Fibroblast of lung (primary cell): ENCODE measurements around the gene SESN1. TPM values are rescaled to one million over a fixed set of nuclear protein-coding genes. Genes with fewer than 3 reads are reported as not detected.

Experiments
- DNase-seq, 2 donors: peaks; one replicate each; pipeline versions ENCODE4 v3.0.0 to v3.0.0-alpha.2; 2010; ENCODE audit warnings: low read depth in 2 of 2
- H2AFZ ChIP-seq: 2 replicates; pipeline ENCODE4 v1.5.1; 2012; ENCODE audit warnings: low read length, control low read depth, inconsistent platforms
- H3K27ac ChIP-seq: 2 replicates; pipeline ENCODE4 v1.5.1; 2011; ENCODE audit warnings: low read length, control low read depth; ENCODE audit not compliant: insufficient read depth
- H3K27me3 ChIP-seq: 2 replicates; pipeline ENCODE4 v1.5.1; 2011; ENCODE audit warnings: mild to moderate bottlenecking, low read length; ENCODE audit not compliant: control insufficient read depth, insufficient read depth
- H3K36me3 ChIP-seq: 2 replicates; pipeline ENCODE4 v1.5.1; 2011; ENCODE audit warnings: low read length; ENCODE audit not compliant: control insufficient read depth, insufficient read depth
- H3K4me1 ChIP-seq: 2 replicates; pipeline ENCODE4 v1.5.1; 2011; ENCODE audit warnings: low read length; ENCODE audit not compliant: control insufficient read depth, insufficient read depth; ENCODE audit errors: extremely low read depth
- H3K4me2 ChIP-seq: 2 replicates; pipeline ENCODE4 v1.5.1; 2011; ENCODE audit warnings: low read length, control low read depth; ENCODE audit not compliant: insufficient read depth; ENCODE audit errors: extremely low read depth
- H3K4me3 ChIP-seq, 4 experiments: fragments of 200-600 bp in 1 of 4; sonication (generic) in 1 of 4; replicated peaks in 1 of 4; 2 replicates each; pipeline ENCODE4 v1.5.1; 2011 to 2016; ENCODE audit warnings: low read length in 4 of 4, low read depth in 3 of 4, mild to moderate bottlenecking in 3 of 4, control low read depth in 2 of 4, inconsistent platforms in 1 of 4, mixed read lengths in 1 of 4; ENCODE audit not compliant: insufficient read depth in 1 of 4; ENCODE audit errors: control extremely low read depth in 1 of 4
- H3K79me2 ChIP-seq: 2 replicates; pipeline ENCODE4 v1.5.1; 2012; ENCODE audit warnings: mild to moderate bottlenecking, low read length, inconsistent platforms; ENCODE audit not compliant: control insufficient read depth, insufficient read depth
- H3K9ac ChIP-seq: 2 replicates; pipeline ENCODE4 v1.5.1; 2011; ENCODE audit warnings: mild to moderate bottlenecking, low read length, control low read depth; ENCODE audit not compliant: insufficient read depth
- H3K9me3 ChIP-seq: 2 replicates; pipeline ENCODE4 v1.5.1; 2012; ENCODE audit warnings: low read depth, low read length; ENCODE audit not compliant: control insufficient read depth, insufficient read depth
- H4K20me1 ChIP-seq: 2 replicates; pipeline ENCODE4 v1.5.1; 2011; ENCODE audit warnings: low read length; ENCODE audit not compliant: control insufficient read depth, insufficient read depth; ENCODE audit errors: extremely low read depth
- CTCF ChIP-seq, 2 donors: IDR thresholded peaks in 1 of 2; conservative IDR thresholded peaks in 1 of 2; 1 replicate in 1 of 2; 2 replicates in 1 of 2; pipeline ENCODE4 v1.5.1; 2011 to 2012; ENCODE audit warnings: low read length in 2 of 2, control low read depth in 1 of 2, inconsistent platforms in 1 of 2, low read depth in 1 of 2, mild to moderate bottlenecking in 1 of 2
- EZH2 ChIP-seq: IDR thresholded peaks from 2 replicates; pipeline ENCODE4 v1.5.1; 2012; ENCODE audit warnings: low read length, control low read depth, mild to moderate bottlenecking; ENCODE audit errors: missing control alignments
- polyA plus RNA-seq, 2 donors: library from polyadenylated mRNA; depleted of rRNA in 1 of 2; stranded (reverse) in 1 of 2; unstranded in 1 of 2; fragments of >200 nt; gene quantifications; 2 replicates each; pipeline ENCODE4 v1.2.1, GENCODE V29; 2011 to 2012; ENCODE audit warnings: missing spikeins in 1 of 2
- total RNA-seq: library from RNA; depleted of rRNA; stranded (reverse); fragments of >200 nt; gene quantifications from 2 replicates; pipeline ENCODE4 v1.2.1, GENCODE V29; 2014

The SESN1 gene
- total and polyA plus RNA-seq, 2 donors (not counting 1 experiment from before 2014, with no cell fraction given): 16.7 to 34.5 TPM

- no peak overlapping the region for H3K9ac ChIP-seq
- no peak overlapping the region for H3K4me2 ChIP-seq
- TF ChIP-seq EZH2 (no peak), CTCF (conservative IDR thresholded peaks at IDR 0.05 in 1 of 2, IDR thresholded peaks at IDR 0.05 in 1 of 2; ENCODE audit: low read depth in 1 of 2, low read length in 2 of 2) (no peak)
- H3K27ac ChIP-seq: no peak overlapping the region
- H3K9me3 ChIP-seq: no peaks in the 10 kb centered on the region
- H4K20me1 ChIP-seq: no peaks in the 10 kb centered on the region
- no peak overlapping the region for H2AFZ ChIP-seq
- H3K79me2 ChIP-seq: no peaks in the 10 kb centered on the region
- no peaks in the 10 kb centered on the region for H3K4me1 ChIP-seq
- no peak for DNase-seq
- H3K4me3 ChIP-seq: no peak overlapping the region
- no peaks in the 10 kb centered on the region for H3K27me3 ChIP-seq
- H3K36me3 ChIP-seq: peaks cover 2% of the 10 kb centered on the region
Measured at GRCh38 chr6:109001291-109001894, 93.3 kb downstream of the SESN1 start.

DNA sequence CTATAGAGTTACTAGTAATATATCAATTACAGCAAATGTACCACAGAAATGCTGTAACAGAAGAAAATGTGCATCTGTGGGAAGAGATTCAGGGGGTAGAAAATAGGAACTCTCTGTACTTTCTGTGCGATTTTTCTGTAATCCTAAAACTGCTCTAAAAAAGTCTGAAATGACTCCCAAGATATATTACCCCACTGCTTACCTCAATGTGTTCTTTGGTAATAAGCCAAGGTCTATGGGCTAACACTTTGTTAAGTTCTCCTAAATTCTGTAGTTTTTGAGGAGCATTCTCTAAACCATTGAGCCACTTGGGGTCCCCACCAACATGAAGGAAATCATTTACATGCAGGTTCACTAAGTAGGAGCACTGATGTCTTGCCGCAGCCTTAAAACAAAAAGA is 94.4 kb downstream of the SESN1 start:
- no peak for DNase-seq
- Histone ChIP-seq H3K9ac (no peak overlapping the region), H3K4me2 (no peak overlapping the region), H3K9me3 (no peaks in the 10 kb centered on the region), H3K27me3 (no peaks in the 10 kb centered on the region), H3K4me1 (no peaks in the 10 kb centered on the region), H3K4me3 (no peak overlapping the region), H3K27ac (no peak overlapping the region), H4K20me1 (no peaks in the 10 kb centered on the region), H3K79me2 (no peaks in the 10 kb centered on the region), H3K36me3 (peaks cover 2% of the 10 kb centered on the region), H2AFZ (no peak overlapping the region)
- TF ChIP-seq CTCF (conservative IDR thresholded peaks at IDR 0.05 in 1 of 2, IDR thresholded peaks at IDR 0.05 in 1 of 2; ENCODE audit: low read depth in 1 of 2, low read length in 2 of 2) (no peak), EZH2 (no peak)

DNA sequence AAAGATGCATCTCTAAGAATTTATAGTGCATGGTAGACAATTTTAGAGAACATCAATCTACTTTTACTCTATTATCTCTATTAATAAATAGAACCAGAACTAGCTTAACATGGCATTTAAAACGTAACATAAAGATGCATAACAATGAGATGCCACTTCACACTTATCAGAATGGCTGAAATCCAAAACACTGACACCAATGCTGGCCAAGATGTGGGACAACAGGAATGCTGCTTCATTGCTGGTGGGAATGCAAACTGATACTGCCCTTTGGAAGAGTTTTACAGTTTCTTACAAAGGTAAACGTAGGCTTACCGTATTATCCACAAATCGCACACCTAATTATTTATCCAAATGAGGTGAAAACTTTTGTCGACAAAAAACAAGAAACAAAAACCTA is 95.2 kb downstream of the SESN1 start:
- H2AFZ ChIP-seq: no peak overlapping the region
- H4K20me1 ChIP-seq: no peaks in the 10 kb centered on the region
- H3K36me3 ChIP-seq: peaks cover 2% of the 10 kb centered on the region
- H3K79me2 ChIP-seq: no peaks in the 10 kb centered on the region
- H3K4me3 ChIP-seq: no peak overlapping the region
- no peaks in the 10 kb centered on the region for H3K9me3 ChIP-seq
- no peak for TF ChIP-seq CTCF (conservative IDR thresholded peaks at IDR 0.05 in 1 of 2, IDR thresholded peaks at IDR 0.05 in 1 of 2; ENCODE audit: low read depth in 1 of 2, low read length in 2 of 2)
- no peak for TF ChIP-seq EZH2
- no peak overlapping the region for H3K27ac ChIP-seq
- DNase-seq: no peak
- H3K27me3 ChIP-seq: no peaks in the 10 kb centered on the region
- no peak overlapping the region for H3K4me2 ChIP-seq
- no peaks in the 10 kb centered on the region for H3K4me1 ChIP-seq
- no peak overlapping the region for H3K9ac ChIP-seq
